ENCODE data around the gene MAP2K7.

Gene MAP2K7

GRCh38 chr19:7859831-7860713 lies 43.6 kb upstream of the MAP2K7 start:
- TF ChIP-seq CTCF (IDR thresholded peaks at IDR 0.05; ENCODE audit: low read depth, low read length): no peak

GRCh38 chr19:7860714-7861618 lies 42.7 kb upstream of the MAP2K7 start:
- H3K4me3 ChIP-seq (ENCODE audit: low read depth, low read length): no peak overlapping the region
- no peak for TF ChIP-seq CTCF (IDR thresholded peaks at IDR 0.05; ENCODE audit: low read depth, low read length)

More at GRCh38 chr19:7859831-7860713, 43.6 kb upstream of the MAP2K7 start:
- no peak overlapping the region for H3K4me3 ChIP-seq (ENCODE audit: low read depth, low read length)

- no peak for TF ChIP-seq CTCF (IDR thresholded peaks at IDR 0.05; ENCODE audit: low read depth, low read length)
- H3K4me3 ChIP-seq (ENCODE audit: low read depth, low read length): no peak overlapping the region
Measured at GRCh38 chr19:7861619-7862412, 41.9 kb upstream of the MAP2K7 start.

- TF ChIP-seq CTCF (IDR thresholded peaks at IDR 0.05; ENCODE audit: low read depth, low read length): no peak
- no peak overlapping the region for H3K4me3 ChIP-seq (ENCODE audit: low read depth, low read length)
Measured at GRCh38 chr19:7862413-7862951, 41.2 kb upstream of the MAP2K7 start.

- no peak overlapping the region for H3K4me3 ChIP-seq (ENCODE audit: low read depth, low read length)
- no peak for TF ChIP-seq CTCF (IDR thresholded peaks at IDR 0.05; ENCODE audit: low read depth, low read length)
Measured at GRCh38 chr19:7863157-7863970, 40.3 kb upstream of the MAP2K7 start.
